Suprapubic skin (tissue), 3 donors: ENCODE data around the gene TBL2.

Experiments
- EP300 ChIP-seq: sonication (generic); formaldehyde crosslinking; IDR thresholded peaks from one replicate; pipeline ENCODE4 v1.6.1; 2017; ENCODE audit warnings: antibody characterized with exemption
- POLR2A ChIP-seq, 2 donors: fragments of 450-650 bp; IDR thresholded peaks; one replicate each; pipeline ENCODE4 v1.6.1; 2017; ENCODE audit warnings: antibody characterized with exemption in 2 of 2, mild to moderate bottlenecking in 2 of 2, moderate library complexity in 2 of 2
- TF ChIP-seq, protein P1 (sequence below), 2 donors: fragments of 200-600 bp in 1 of 2; fragments of 450-650 bp in 1 of 2; sonication (generic) in 1 of 2; IDR thresholded peaks; one replicate each; pipeline ENCODE4 v1.5.1; 2016 to 2019; ENCODE audit warnings: antibody characterized with exemption in 2 of 2, mild to moderate bottlenecking in 1 of 2, moderate library complexity in 1 of 2

DNA sequence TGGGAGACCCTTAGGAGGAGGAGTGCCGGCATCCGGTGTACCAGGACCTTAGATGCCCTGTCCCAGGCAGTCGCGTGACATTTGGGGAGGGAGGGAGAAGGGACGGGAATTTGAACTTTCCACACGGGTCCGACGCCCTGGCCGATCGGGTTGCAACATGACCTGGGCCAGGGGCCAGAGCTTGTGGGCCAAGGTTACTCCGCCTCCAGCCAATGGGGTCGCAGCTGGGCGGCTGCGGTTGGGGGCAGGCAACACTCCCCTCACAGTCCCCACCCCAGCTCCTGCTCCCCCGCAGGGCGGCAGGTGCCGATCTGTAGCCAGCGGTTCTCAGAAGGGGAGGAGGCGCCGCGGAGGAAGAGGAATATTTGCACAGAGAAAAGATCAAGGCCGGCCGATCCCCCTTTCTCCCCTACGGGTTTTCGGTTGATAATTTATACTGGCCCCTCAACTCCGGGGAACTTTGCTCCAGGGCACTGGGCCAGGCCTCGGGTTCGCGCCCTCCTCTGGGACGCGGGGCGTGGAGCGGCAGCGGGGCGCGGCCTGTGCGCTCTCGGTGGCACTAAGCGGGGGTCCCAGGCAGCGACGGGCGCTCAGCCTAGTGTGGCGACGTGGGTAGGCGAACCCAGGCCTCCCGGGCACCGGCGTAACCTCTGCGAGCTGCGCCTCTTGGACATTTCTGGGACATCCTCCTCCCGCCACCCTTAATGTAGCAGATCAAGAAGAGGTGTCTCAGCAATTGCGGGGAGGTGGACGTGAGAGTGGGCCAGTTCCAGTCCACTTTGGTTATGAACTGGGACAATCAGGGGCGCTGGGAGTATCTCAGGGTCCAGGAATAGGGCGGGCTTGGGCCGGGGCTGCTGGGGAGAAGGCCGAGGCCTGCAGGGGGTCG is 44.8 kb upstream of the TBL2 start:
- TF ChIP-seq, protein P1, sequence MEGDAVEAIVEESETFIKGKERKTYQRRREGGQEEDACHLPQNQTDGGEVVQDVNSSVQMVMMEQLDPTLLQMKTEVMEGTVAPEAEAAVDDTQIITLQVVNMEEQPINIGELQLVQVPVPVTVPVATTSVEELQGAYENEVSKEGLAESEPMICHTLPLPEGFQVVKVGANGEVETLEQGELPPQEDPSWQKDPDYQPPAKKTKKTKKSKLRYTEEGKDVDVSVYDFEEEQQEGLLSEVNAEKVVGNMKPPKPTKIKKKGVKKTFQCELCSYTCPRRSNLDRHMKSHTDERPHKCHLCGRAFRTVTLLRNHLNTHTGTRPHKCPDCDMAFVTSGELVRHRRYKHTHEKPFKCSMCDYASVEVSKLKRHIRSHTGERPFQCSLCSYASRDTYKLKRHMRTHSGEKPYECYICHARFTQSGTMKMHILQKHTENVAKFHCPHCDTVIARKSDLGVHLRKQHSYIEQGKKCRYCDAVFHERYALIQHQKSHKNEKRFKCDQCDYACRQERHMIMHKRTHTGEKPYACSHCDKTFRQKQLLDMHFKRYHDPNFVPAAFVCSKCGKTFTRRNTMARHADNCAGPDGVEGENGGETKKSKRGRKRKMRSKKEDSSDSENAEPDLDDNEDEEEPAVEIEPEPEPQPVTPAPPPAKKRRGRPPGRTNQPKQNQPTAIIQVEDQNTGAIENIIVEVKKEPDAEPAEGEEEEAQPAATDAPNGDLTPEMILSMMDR (IDR thresholded peaks at IDR 0.05): no peak
- TF ChIP-seq POLR2A (IDR thresholded peaks at IDR 0.05) (no peak), EP300 (no peak)
